Bronchial epithelial cell (primary cell): ENCODE measurements around the gene STK32B. TPM values are rescaled to one million over a fixed set of nuclear protein-coding genes. Genes with fewer than 3 reads are reported as not detected.

ENCODE experiments used
- DNase-seq: peaks from one replicate; pipeline ENCODE4 v3.0.0-alpha.2; 2010; ENCODE audit warnings: low read depth
- FAIRE-seq: peaks from 2 replicates; lab custom pipeline; 2011; peaks lifted over from hg19 to GRCh38; lab: Jason Lieb, UNC
- H3K27me3 ChIP-seq: 2 replicates; pipeline ENCODE4 v1.5.1; 2011; ENCODE audit warnings: low read length; ENCODE audit not compliant: control insufficient read depth, insufficient read depth
- H3K36me3 ChIP-seq: 2 replicates; pipeline ENCODE4 v1.5.1; 2011; ENCODE audit warnings: low read length; ENCODE audit not compliant: control insufficient read depth, insufficient read depth
- H3K4me3 ChIP-seq: 2 replicates; pipeline ENCODE4 v1.5.1; 2011; ENCODE audit warnings: mild to moderate bottlenecking, low read depth, low read length, control low read depth
- total RNA-seq: library from RNA; depleted of rRNA; stranded (reverse); fragments of >200 nt; gene quantifications from 2 replicates; pipeline ENCODE4 v1.2.1, GENCODE V29; 2014
- TF ChIP-seq, protein P1 (sequence below): IDR thresholded peaks from 2 replicates; pipeline ENCODE4 v1.5.1; 2011; ENCODE audit warnings: mild to moderate bottlenecking, moderate library complexity, low read length, control low read depth, inconsistent platforms; ENCODE audit not compliant: insufficient read depth, severe bottlenecking

Gene STK32B
- total RNA-seq, 1 donor from 2014 or later = under 0.01 TPM

DNA sequence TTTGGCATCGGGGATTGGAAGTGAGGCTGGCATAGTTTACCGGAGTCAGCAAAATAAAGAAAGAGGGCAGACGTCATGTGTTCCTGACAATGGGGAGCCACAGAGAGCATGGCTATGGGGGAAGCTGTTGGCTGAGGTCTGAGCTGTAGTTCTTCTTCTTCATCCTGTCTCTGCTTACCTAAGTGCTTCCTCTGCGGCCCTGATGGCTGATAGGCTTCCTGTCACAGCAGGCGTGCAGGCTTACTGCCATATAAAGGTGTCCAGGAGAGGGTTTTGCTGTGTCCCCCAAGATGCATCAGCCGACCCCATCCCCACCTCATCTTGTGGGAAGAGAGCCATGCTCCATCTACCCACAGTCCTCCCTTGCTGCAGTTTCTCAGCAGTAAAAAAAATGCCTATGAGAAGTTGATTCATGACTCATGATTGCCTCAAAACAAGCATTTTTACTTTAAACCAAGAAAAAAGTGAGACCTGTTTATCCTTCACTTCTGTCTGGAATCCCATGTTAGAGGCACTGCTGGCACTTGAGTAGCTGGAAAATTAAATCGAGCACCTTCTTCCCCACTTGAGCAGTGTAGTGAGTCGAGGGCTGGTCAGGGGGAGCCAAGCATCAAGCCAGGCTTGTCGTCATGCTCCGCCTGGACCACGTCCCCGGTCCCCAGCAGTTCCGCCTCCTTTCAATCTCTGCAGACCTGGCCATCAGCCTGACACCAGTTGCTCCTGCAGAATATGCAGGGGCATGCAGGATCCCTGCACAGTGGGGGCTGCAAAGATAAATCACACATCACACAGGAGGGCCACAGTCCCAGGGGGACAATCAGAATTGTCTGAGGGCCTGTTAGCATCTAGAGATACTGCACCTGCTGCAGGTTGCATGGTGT lies 419.3 kb downstream of the STK32B start:
- FAIRE-seq (no peak), DNase-seq (no peak)
- Histone ChIP-seq H3K36me3 (no peaks in the 10 kb centered on the region), H3K4me3 (no peak overlapping the region), H3K27me3 (no peaks in the 10 kb centered on the region)
- TF ChIP-seq, protein P1, sequence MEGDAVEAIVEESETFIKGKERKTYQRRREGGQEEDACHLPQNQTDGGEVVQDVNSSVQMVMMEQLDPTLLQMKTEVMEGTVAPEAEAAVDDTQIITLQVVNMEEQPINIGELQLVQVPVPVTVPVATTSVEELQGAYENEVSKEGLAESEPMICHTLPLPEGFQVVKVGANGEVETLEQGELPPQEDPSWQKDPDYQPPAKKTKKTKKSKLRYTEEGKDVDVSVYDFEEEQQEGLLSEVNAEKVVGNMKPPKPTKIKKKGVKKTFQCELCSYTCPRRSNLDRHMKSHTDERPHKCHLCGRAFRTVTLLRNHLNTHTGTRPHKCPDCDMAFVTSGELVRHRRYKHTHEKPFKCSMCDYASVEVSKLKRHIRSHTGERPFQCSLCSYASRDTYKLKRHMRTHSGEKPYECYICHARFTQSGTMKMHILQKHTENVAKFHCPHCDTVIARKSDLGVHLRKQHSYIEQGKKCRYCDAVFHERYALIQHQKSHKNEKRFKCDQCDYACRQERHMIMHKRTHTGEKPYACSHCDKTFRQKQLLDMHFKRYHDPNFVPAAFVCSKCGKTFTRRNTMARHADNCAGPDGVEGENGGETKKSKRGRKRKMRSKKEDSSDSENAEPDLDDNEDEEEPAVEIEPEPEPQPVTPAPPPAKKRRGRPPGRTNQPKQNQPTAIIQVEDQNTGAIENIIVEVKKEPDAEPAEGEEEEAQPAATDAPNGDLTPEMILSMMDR = no peak

DNA sequence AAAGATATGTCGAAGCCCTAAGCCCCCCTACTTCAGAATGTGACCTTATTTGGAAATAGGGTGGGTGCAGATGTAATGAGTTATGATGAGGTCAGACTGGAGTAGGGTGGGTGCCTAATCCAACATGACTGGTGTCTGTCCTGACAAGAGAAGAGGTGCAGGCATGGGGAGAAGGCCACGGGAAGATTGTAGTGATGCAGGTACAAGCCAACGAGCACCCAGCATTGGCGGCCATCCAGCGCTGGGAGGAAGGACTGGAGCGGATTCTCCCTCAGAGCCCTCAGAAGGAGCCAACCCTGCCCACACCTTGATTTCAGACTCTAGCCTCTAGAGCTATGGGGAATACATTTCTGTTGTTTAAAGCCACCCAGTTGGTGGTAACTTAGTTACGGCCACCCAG lies 419.9 kb downstream of the STK32B start:
- H3K27me3 ChIP-seq = no peaks in the 10 kb centered on the region
- no peak for DNase-seq
- TF ChIP-seq, protein P1 = no peak
- H3K36me3 ChIP-seq = no peaks in the 10 kb centered on the region
- no peak overlapping the region for H3K4me3 ChIP-seq
- FAIRE-seq = no peak

DNA sequence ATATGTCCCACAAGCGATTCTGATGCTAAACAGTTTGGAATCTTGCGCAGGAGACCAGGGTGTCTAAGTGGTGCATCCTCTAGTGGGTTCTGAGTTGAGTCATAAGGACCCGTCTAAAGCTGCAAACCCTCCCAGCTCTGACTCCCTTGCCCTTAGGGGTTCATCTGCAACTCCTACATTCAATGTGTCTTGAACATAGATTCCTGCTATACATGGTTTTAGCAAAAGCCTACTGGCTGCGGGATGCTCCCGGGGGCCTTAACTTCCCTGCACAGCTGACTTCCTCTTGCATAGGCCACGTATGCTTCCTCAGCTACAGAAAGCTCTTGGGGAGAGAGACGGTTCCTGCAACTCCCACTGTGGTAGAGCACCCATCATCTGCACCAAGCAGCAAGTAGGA lies 420.4 kb downstream of the STK32B start:
- H3K36me3 ChIP-seq = no peaks in the 10 kb centered on the region
- FAIRE-seq = no peak
- no peak overlapping the region for H3K4me3 ChIP-seq
- DNase-seq = no peak
- TF ChIP-seq, protein P1 = no peak
- H3K27me3 ChIP-seq = no peaks in the 10 kb centered on the region

DNA sequence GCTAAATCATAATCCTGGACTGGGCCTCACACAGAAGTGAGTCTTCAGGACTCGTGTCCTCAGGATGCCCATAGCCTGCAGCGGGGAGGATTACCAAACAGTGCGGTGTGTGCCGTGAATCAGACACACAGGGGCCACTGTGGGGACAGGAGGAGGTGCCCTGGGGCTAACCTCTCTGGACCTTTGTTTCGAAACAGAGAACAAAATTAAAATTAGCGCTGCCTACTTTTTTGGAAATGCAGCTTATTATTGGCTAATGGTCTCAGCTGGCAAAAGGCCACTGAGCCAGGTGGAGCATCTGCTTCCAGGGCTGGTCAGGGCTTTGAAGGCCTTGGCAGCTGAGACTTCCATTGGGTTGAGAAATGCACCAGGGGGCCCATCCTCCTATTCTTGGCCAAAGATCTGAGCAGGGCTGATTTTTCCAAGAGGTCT lies 420.9 kb downstream of the STK32B start:
- H3K4me3 ChIP-seq = no peak overlapping the region
- FAIRE-seq = no peak
- H3K27me3 ChIP-seq = no peaks in the 10 kb centered on the region
- no peak for DNase-seq
- TF ChIP-seq, protein P1 = no peak
- H3K36me3 ChIP-seq = no peaks in the 10 kb centered on the region

DNA sequence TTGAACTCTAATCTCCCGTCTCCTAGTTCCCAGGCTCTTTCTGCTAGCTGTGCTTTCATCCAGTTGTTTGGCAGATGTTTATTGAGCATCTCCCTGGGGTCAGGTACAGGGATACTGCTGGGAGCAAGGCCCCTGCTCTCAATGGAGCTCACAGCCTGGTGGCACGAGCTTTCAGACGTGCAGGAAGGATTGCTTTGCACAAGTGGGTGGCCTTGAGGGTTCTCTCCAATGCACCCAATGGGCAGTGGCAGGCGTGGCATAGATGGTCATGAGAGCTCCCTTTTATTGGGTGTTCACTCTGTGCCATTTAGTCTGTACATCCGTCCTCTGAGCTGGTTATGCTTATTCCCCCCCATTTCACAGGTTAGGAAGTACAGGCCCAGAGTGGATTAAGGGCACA lies 421.8 kb downstream of the STK32B start:
- TF ChIP-seq, protein P1 = no peak
- H3K27me3 ChIP-seq = no peaks in the 10 kb centered on the region
- H3K36me3 ChIP-seq = no peaks in the 10 kb centered on the region
- DNase-seq = no peak
- H3K4me3 ChIP-seq = no peak overlapping the region
- no peak for FAIRE-seq
